ENCODE data around the gene SLC41A1. TPM values are rescaled to one million over a fixed set of nuclear protein-coding genes. Genes with fewer than 3 reads are reported as not detected.
A peak's percentile ranks its signal among the peaks of the same experiment; 100 is the strongest.

The SLC41A1 gene
- total and polyA plus RNA-seq, 9 donors, result 15.0 to 32.8 (median 28.7) TPM

GRCh38 chr1:205843036-205843859 is 30.2 kb upstream of the SLC41A1 start:
- Histone ChIP-seq H3K27ac (ENCODE audit: low read length) (no peak overlapping the region), H3K4me1 (ENCODE audit: control insufficient read depth, insufficient read depth, low read length) (peaks cover 22% of the 10 kb centered on the region), H3K4me3 (ENCODE audit: low read length) (no peak overlapping the region), H3K36me3 (ENCODE audit: control insufficient read depth, insufficient read depth, low read length) (no peaks in the 10 kb centered on the region), H3K9me3 (replicated peaks; ENCODE audit: control insufficient read depth, low read depth, low read length) (no peaks in the 10 kb centered on the region), H3K27me3 (ENCODE audit: control insufficient read depth, insufficient read depth, low read length) (no peaks in the 10 kb centered on the region)
- peak; percentile 39 for DNase-seq
- 65% methylated on average over 2 of the region's 3 CpGs for WGBS (ENCODE audit: insufficient coverage)

- Histone ChIP-seq H3K27ac (ENCODE audit: low read length) (no peak overlapping the region), H3K4me3 (ENCODE audit: low read length) (no peak overlapping the region), H3K4me1 (ENCODE audit: control insufficient read depth, insufficient read depth, low read length) (peaks cover 22% of the 10 kb centered on the region), H3K27me3 (ENCODE audit: control insufficient read depth, insufficient read depth, low read length) (no peaks in the 10 kb centered on the region), H3K36me3 (ENCODE audit: control insufficient read depth, insufficient read depth, low read length) (no peaks in the 10 kb centered on the region), H3K9me3 (replicated peaks; ENCODE audit: control insufficient read depth, low read depth, low read length) (no peaks in the 10 kb centered on the region)
- no peak for DNase-seq
- 60% methylated on average over 1 of the region's 2 CpGs for WGBS (ENCODE audit: insufficient coverage)
Observed at GRCh38 chr1:205842229-205842628, 29.2 kb upstream of the SLC41A1 start.

GRCh38 chr1:205840146-205840923 is 27.3 kb upstream of the SLC41A1 start:
- Histone ChIP-seq H3K4me3 (ENCODE audit: low read length) (no peak overlapping the region), H3K27me3 (ENCODE audit: control insufficient read depth, insufficient read depth, low read length) (no peaks in the 10 kb centered on the region), H3K36me3 (ENCODE audit: control insufficient read depth, insufficient read depth, low read length) (no peaks in the 10 kb centered on the region), H3K9me3 (replicated peaks; ENCODE audit: control insufficient read depth, low read depth, low read length) (no peaks in the 10 kb centered on the region), H3K27ac (ENCODE audit: low read length) (no peak overlapping the region), H3K4me1 (ENCODE audit: control insufficient read depth, insufficient read depth, low read length) (peaks cover 22% of the 10 kb centered on the region)
- WGBS (ENCODE audit: insufficient coverage), result no CpG with 5 or more reads among the region's 4 CpGs
- DNase-seq, result no peak

GRCh38 chr1:205837382-205837970 is 24.5 kb upstream of the SLC41A1 start:
- H3K9me3 ChIP-seq (replicated peaks; ENCODE audit: control insufficient read depth, low read depth, low read length), result no peaks in the 10 kb centered on the region
- no peak overlapping the region for H3K4me3 ChIP-seq (ENCODE audit: low read length)
- WGBS (ENCODE audit: insufficient coverage), result 85% methylated on average over 7 of the region's 7 CpGs
- H3K4me1 ChIP-seq (ENCODE audit: control insufficient read depth, insufficient read depth, low read length), result peaks cover 6% of the 10 kb centered on the region
- no peaks in the 10 kb centered on the region for H3K36me3 ChIP-seq (ENCODE audit: control insufficient read depth, insufficient read depth, low read length)
- DNase-seq, result no peak
- no peaks in the 10 kb centered on the region for H3K27me3 ChIP-seq (ENCODE audit: control insufficient read depth, insufficient read depth, low read length)
- no peak overlapping the region for H3K27ac ChIP-seq (ENCODE audit: low read length)

GRCh38 chr1:205834751-205835150 is 21.8 kb upstream of the SLC41A1 start:
- no peak overlapping the region for H3K27ac ChIP-seq (ENCODE audit: low read length)
- DNase-seq, result no peak
- H3K4me1 ChIP-seq (ENCODE audit: control insufficient read depth, insufficient read depth, low read length), result peaks cover 6% of the 10 kb centered on the region
- H3K36me3 ChIP-seq (ENCODE audit: control insufficient read depth, insufficient read depth, low read length), result no peaks in the 10 kb centered on the region
- H3K9me3 ChIP-seq (replicated peaks; ENCODE audit: control insufficient read depth, low read depth, low read length), result no peaks in the 10 kb centered on the region
- no peak overlapping the region for H3K4me3 ChIP-seq (ENCODE audit: low read length)
- WGBS (ENCODE audit: insufficient coverage), result 39% methylated on average over 3 of the region's 4 CpGs
- no peaks in the 10 kb centered on the region for H3K27me3 ChIP-seq (ENCODE audit: control insufficient read depth, insufficient read depth, low read length)

GRCh38 chr1:205832326-205832751 is 19.3 kb upstream of the SLC41A1 start:
- Histone ChIP-seq H3K27ac (ENCODE audit: low read length) (peak overlapping the region; percentile 15), H3K27me3 (ENCODE audit: control insufficient read depth, insufficient read depth, low read length) (peaks cover 3% of the 10 kb centered on the region), H3K9me3 (replicated peaks; ENCODE audit: control insufficient read depth, low read depth, low read length) (no peaks in the 10 kb centered on the region), H3K4me1 (ENCODE audit: control insufficient read depth, insufficient read depth, low read length) (peaks cover 11% of the 10 kb centered on the region), H3K4me3 (ENCODE audit: low read length) (no peak overlapping the region), H3K36me3 (ENCODE audit: control insufficient read depth, insufficient read depth, low read length) (no peaks in the 10 kb centered on the region)
- 23% methylated on average over 5 of the region's 6 CpGs for WGBS (ENCODE audit: insufficient coverage)
- peak; percentile 71 for DNase-seq

DNA sequence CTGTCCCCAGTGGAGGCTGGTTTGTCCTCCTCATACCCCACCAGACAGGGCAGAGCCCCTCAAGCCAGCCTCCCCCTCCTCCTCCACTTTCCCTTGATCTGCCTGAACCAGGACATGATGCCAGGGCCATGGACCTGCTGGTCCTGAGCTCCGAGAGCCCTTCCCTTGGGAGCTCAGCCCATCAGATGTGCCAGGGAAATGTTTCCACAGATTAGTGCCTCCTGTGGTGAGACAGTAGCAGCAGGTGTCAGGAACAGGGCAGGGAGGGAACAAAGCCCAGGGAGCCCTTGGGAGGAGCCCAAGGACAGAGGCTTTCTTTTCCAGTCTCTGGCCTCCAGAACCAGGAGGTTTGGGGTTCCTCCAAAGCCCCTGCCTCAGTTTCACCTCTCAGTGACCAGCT is 14.6 kb upstream of the SLC41A1 start:
- DNase-seq, result no peak
- Histone ChIP-seq H3K4me3 (ENCODE audit: low read length) (no peak overlapping the region), H3K27ac (ENCODE audit: low read length) (no peak overlapping the region), H3K4me1 (ENCODE audit: control insufficient read depth, insufficient read depth, low read length) (peaks cover 19% of the 10 kb centered on the region), H3K27me3 (ENCODE audit: control insufficient read depth, insufficient read depth, low read length) (peaks cover 3% of the 10 kb centered on the region), H3K9me3 (replicated peaks; ENCODE audit: control insufficient read depth, low read depth, low read length) (no peaks in the 10 kb centered on the region), H3K36me3 (ENCODE audit: control insufficient read depth, insufficient read depth, low read length) (no peaks in the 10 kb centered on the region)
- WGBS (ENCODE audit: insufficient coverage), result 40% methylated on average over 1 of the region's 1 CpG

DNA sequence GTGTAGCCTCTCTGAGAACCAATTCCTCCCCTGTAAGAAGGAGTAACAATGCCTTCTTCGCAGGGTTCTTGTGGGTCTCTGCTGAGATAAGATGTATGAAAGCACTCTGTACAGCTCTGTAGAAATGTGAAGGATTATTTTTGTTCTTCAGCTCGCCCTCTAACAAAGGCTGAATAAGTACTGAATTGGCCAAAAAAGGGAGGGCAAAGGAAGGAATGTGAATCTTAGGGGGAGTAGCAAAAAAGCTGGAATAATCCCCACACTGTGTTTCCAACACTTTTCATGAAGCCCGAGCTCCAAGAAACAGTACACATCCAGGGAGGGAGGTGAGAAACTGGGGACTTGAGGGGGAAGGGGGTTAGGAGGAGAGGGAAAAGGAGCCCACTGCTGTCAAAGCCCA is 14.0 kb upstream of the SLC41A1 start:
- WGBS (ENCODE audit: insufficient coverage), result no CpG with 5 or more reads among the region's 3 CpGs
- no peaks in the 10 kb centered on the region for H3K36me3 ChIP-seq (ENCODE audit: control insufficient read depth, insufficient read depth, low read length)
- no peak overlapping the region for H3K4me3 ChIP-seq (ENCODE audit: low read length)
- H3K27ac ChIP-seq (ENCODE audit: low read length), result no peak overlapping the region
- peaks cover 3% of the 10 kb centered on the region for H3K27me3 ChIP-seq (ENCODE audit: control insufficient read depth, insufficient read depth, low read length)
- peaks cover 16% of the 10 kb centered on the region for H3K4me1 ChIP-seq (ENCODE audit: control insufficient read depth, insufficient read depth, low read length)
- DNase-seq, result peak; percentile 60
- no peaks in the 10 kb centered on the region for H3K9me3 ChIP-seq (replicated peaks; ENCODE audit: control insufficient read depth, low read depth, low read length)

- H3K27ac ChIP-seq (ENCODE audit: low read length), result no peak overlapping the region
- no peak overlapping the region for H3K4me3 ChIP-seq (ENCODE audit: low read length)
- peaks cover 15% of the 10 kb centered on the region for H3K4me1 ChIP-seq (ENCODE audit: control insufficient read depth, insufficient read depth, low read length)
- peak; percentile 30 for DNase-seq
- 51% methylated on average over 3 of the region's 8 CpGs for WGBS (ENCODE audit: insufficient coverage)
- H3K36me3 ChIP-seq (ENCODE audit: control insufficient read depth, insufficient read depth, low read length), result no peaks in the 10 kb centered on the region
- H3K27me3 ChIP-seq (ENCODE audit: control insufficient read depth, insufficient read depth, low read length), result peaks cover 3% of the 10 kb centered on the region
- H3K9me3 ChIP-seq (replicated peaks; ENCODE audit: control insufficient read depth, low read depth, low read length), result no peaks in the 10 kb centered on the region
Observed at GRCh38 chr1:205826016-205826806, 13.2 kb upstream of the SLC41A1 start.

Data from muscle of leg (tissue), 11 donors.